A549 (cell line): ENCODE results near the gene RHOT2. TPM values are rescaled to one million over a fixed set of nuclear protein-coding genes. Genes with fewer than 3 reads are reported as not detected.

ENCODE experiments used
- ATAC-seq, 2 experiments: fragments of 200-7000 bp in 1 of 2; fragments of >200 bp in 1 of 2; cut with Nextera tagmentation in 1 of 2; cut with Tn5 transposase in 1 of 2; 3 replicates each; pipeline versions ENCODE4 v1.8.0 to v1.9.1; 2018 to 2020; ENCODE audit warnings: mild to moderate bottlenecking in 1 of 2, moderate library complexity in 1 of 2
- CTCF ChIA-PET: fragments of 300-600 bp; sonication (Branson Sonifier 250); formaldehyde crosslinking; extraction: SDS; loops from one replicate; lab custom pipeline; 2021; ENCODE audit warnings: antibody characterized with exemption, inconsistent platforms; lab: Yijun Ruan, JAX
- POLR2A ChIA-PET: fragments of 350-600 bp; formaldehyde crosslinking; extraction: SDS; loops from one replicate; lab custom pipeline; 2021; ENCODE audit warnings: antibody characterized with exemption, inconsistent platforms; lab: Yijun Ruan, JAX
- DNase-seq, 2 experiments: peaks; one replicate each; pipeline versions ENCODE4 v3.0.0 to v3.0.0-alpha.2; 2011 to 2016; ENCODE audit warnings: low read depth in 1 of 2, low spot score in 1 of 2
- FAIRE-seq: peaks from 2 replicates; lab custom pipeline; 2011; peaks lifted over from hg19 to GRCh38; lab: Jason Lieb, UNC
- H3K27ac ChIP-seq, 2 experiments: fragments of >200 bp; sonication (Bioruptor Twin); formaldehyde crosslinking; 3 replicates each; pipeline ENCODE4 v1.5.1; 2016 to 2017
- H3K4me1 ChIP-seq: fragments of >200 bp; sonication (Bioruptor Twin); formaldehyde crosslinking; 3 replicates; pipeline ENCODE4 v1.6.1; 2016
- H3K4me2 ChIP-seq: fragments of >200 bp; sonication (Bioruptor Twin); formaldehyde crosslinking; 3 replicates; pipeline ENCODE4 v1.6.1; 2016
- H3K4me3 ChIP-seq: fragments of >200 bp; sonication (Bioruptor Twin); formaldehyde crosslinking; 3 replicates; pipeline ENCODE4 v1.5.1; 2016
- H3K9me3 ChIP-seq: fragments of >200 bp; sonication (Bioruptor Twin); formaldehyde crosslinking; 3 replicates; pipeline ENCODE4 v1.6.1; 2016
- BHLHE40 ChIP-seq: IDR thresholded peaks from 2 replicates; pipeline ENCODE4 v1.6.1; 2012; ENCODE audit warnings: low read depth, low read length, inconsistent platforms
- CBX8 ChIP-seq: fragments of 200-600 bp; sonication (generic); IDR thresholded peaks from 2 replicates; pipeline ENCODE4 v1.6.1; 2016
- EHF ChIP-seq: fragments of 250-450 bp; sonication (Bioruptor Pico); IDR thresholded peaks from 2 replicates; pipeline ENCODE4 v1.5.0; 2020; ENCODE audit warnings: mild to moderate bottlenecking
- EP300 ChIP-seq, 2 experiments: fragments of >200 bp; sonication (Bioruptor Twin); formaldehyde crosslinking; IDR thresholded peaks; 2 replicates in 1 of 2; 3 replicates in 1 of 2; pipeline ENCODE4 v1.6.1; 2016 to 2017
- JUN ChIP-seq, 2 experiments: fragments of >200 bp; sonication (Bioruptor Twin); formaldehyde crosslinking; IDR thresholded peaks; 2 replicates in 1 of 2; 3 replicates in 1 of 2; pipeline ENCODE4 v1.6.1; 2016 to 2017
- KDM1A ChIP-seq: fragments of 200-600 bp; sonication (generic); IDR thresholded peaks from 2 replicates; pipeline ENCODE4 v1.6.1; 2016; ENCODE audit warnings: low read depth, mild to moderate bottlenecking
- MAFK ChIP-seq: fragments of 450-650 bp; IDR thresholded peaks from 2 replicates; pipeline ENCODE4 v1.6.1; 2014; ENCODE audit not compliant: partially characterized antibody
- MYC ChIP-seq: IDR thresholded peaks from 2 replicates; pipeline ENCODE4 v1.6.1; 2012; ENCODE audit warnings: mild to moderate bottlenecking, inconsistent platforms, low read length, improper control_type of control experiment, borderline replicate concordance
- POLR2AphosphoS2 ChIP-seq: conservative IDR thresholded peaks from 2 replicates; pipeline ENCODE4 v1.6.1; 2012; ENCODE audit warnings: low read length, improper control_type of control experiment, inconsistent platforms
- RAD21 ChIP-seq, 2 experiments: fragments of >200 bp in 1 of 2; sonication (Bioruptor Twin) in 1 of 2; formaldehyde crosslinking in 1 of 2; IDR thresholded peaks in 1 of 2; conservative IDR thresholded peaks in 1 of 2; 2 replicates in 1 of 2; 3 replicates in 1 of 2; pipeline ENCODE4 v1.6.1; 2012 to 2018; ENCODE audit warnings: inconsistent platforms in 1 of 2
- RARB ChIP-seq: fragments of 250-450 bp; sonication (Bioruptor Pico); IDR thresholded peaks from 2 replicates; pipeline ENCODE4 v1.8.0; 2021; ENCODE audit warnings: mild to moderate bottlenecking, moderate library complexity
- RCOR1 ChIP-seq: fragments of 150-350 bp; IDR thresholded peaks from 2 replicates; pipeline ENCODE4 v1.6.1; 2014; ENCODE audit warnings: antibody characterized with exemption, low read length, low read depth
- SMC3 ChIP-seq: fragments of >200 bp; sonication (Bioruptor Twin); formaldehyde crosslinking; IDR thresholded peaks from 3 replicates; pipeline ENCODE4 v1.6.1; 2018; ENCODE audit warnings: inconsistent platforms
- TP53 ChIP-seq: fragments of 250-450 bp; sonication (Bioruptor Pico); IDR thresholded peaks from 2 replicates; pipeline ENCODE4 v1.5.0; 2021; ENCODE audit warnings: mild to moderate bottlenecking, moderate library complexity
- ZC3H11A ChIP-seq: fragments of 450-650 bp; IDR thresholded peaks from 2 replicates; pipeline ENCODE4 v1.6.1; 2014; ENCODE audit warnings: antibody characterized with exemption, mild to moderate bottlenecking
- ZSCAN20 ChIP-seq: fragments of 250-450 bp; sonication (Bioruptor Pico); IDR thresholded peaks from 2 replicates; pipeline ENCODE4 v1.8.0; 2022; ENCODE audit warnings: mild to moderate bottlenecking, moderate library complexity
- WGBS: methylation state at CpG from one replicate; pipeline ENCODE4 v1.1.6; 2017; ENCODE audit errors: missing lambda C conversion rate; 5-methylcytosine and 5-hydroxymethylcytosine counted together
- polyA plus RNA-seq, 4 experiments: library from polyadenylated mRNA; depleted of rRNA in 3 of 4; stranded (reverse); fragments of >200 nt; fragmentation: RNase III in 1 of 4; extraction: RNeasy Plus Mini Kit Qiagen cat#74134 plus additional on column Dnase treatment in 1 of 4; gene quantifications; 2 replicates in 3 of 4; 3 replicates in 1 of 4; pipeline ENCODE4 v1.2.3, GENCODE V29; 2011 to 2017
- TF ChIP-seq, protein P1 (sequence below): fragments of 250-450 bp; sonication (Bioruptor Pico); IDR thresholded peaks from 2 replicates; pipeline ENCODE4 v1.5.0; 2021; ENCODE audit warnings: mild to moderate bottlenecking, moderate library complexity, borderline replicate concordance
- TF ChIP-seq, protein P2 (sequence below): fragments of >200 bp; sonication (Bioruptor Twin); formaldehyde crosslinking; IDR thresholded peaks from 3 replicates; pipeline ENCODE4 v1.5.1; 2016
- TF ChIP-seq, protein P3 (sequence below): IDR thresholded peaks from 2 replicates; pipeline ENCODE4 v1.6.1; 2012; ENCODE audit warnings: low read depth, borderline replicate concordance
- TF ChIP-seq, protein P4 (sequence below): IDR thresholded peaks from 2 replicates; pipeline ENCODE4 v1.6.1; 2012
- TF ChIP-seq, protein P5 (sequence below): fragments of 150-350 bp; IDR thresholded peaks from 2 replicates; pipeline ENCODE4 v1.6.1; 2014; ENCODE audit warnings: low read depth, mild to moderate bottlenecking, low read length

The RHOT2 gene
- polyA plus RNA-seq, 2 of the 4 experiments (the other 2 are of a cell fraction): 38.0 to 83.1 TPM

DNA sequence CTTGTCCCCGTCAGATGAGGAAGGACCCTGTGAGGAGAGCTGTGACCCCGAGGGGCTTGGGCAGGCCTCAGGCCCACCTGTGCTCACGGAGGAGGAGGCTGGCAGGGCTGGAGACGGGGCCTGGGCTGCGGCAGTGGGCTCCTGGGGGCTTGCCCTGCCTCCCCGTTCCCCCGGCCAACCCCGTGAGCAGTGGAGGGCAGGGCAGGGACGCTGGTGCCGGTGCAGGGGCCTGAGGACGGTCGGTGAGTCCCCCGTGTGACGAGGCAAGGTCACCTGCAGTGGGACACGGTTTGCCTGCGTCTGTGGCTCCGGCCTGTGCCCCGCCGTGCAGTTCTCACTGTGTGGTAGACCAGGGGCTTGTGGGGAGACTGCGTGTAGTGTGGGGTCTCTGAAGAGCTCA lies 8.3 kb upstream of the RHOT2 start (continued):
- TF ChIP-seq, protein P1, sequence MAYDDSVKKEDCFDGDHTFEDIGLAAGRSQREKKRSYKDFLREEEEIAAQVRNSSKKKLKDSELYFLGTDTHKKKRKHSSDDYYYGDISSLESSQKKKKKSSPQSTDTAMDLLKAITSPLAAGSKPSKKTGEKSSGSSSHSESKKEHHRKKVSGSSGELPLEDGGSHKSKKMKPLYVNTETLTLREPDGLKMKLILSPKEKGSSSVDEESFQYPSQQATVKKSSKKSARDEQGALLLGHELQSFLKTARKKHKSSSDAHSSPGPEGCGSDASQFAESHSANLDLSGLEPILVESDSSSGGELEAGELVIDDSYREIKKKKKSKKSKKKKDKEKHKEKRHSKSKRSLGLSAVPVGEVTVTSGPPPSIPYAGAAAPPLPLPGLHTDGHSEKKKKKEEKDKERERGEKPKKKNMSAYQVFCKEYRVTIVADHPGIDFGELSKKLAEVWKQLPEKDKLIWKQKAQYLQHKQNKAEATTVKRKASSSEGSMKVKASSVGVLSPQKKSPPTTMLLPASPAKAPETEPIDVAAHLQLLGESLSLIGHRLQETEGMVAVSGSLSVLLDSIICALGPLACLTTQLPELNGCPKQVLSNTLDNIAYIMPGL: no peak

DNA sequence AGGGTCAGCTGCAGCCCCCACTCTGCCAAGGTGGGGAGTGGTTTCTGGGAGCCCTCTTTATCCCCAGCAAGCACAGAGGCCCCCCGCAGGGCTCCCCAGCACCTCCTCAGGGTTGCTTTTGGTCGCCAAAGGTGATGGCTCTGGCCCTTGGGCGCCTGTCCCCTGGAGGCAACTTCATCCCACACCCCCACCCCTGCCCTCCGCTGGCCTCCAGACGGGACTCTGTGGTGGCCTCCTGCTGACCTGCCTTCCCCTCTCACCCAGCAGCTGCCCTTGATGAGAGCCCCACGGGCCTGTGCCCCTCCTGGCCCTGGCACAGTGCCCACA lies 7.8 kb upstream of the RHOT2 start:
- peak; percentile 3 to 5; a peak in 5 of 6 replicates for ATAC-seq
- WGBS: 52% methylated on average over 5 of the region's 6 CpGs
- POLR2A ChIA-PET: interaction anchor here (1.0 to 1.4 kb wide), 2 partner anchors 15 to 31 kb away, joined by 3 read pairs; partner anchors contain the start of gene RHBDL1
- Histone ChIP-seq H3K27ac (peak overlapping the region in 1 of 2 experiments; percentile 79; a peak in 3 of 6 replicates), H3K9me3 (no peaks in the 10 kb centered on the region)
- CTCF ChIA-PET: interaction anchor here (0.5 to 13.5 kb wide), 23 partner anchors 10 to 657 kb away, joined by 3 to 105 read pairs (median 7); partner anchors contain the start of genes MCRIP2, METTL26, RHBDL1 and WDR90
- FAIRE-seq: no peak
- no peak for TF ChIP-seq MAFK
- TF ChIP-seq POLR2AphosphoS2: no peak
- TF ChIP-seq, protein P2, sequence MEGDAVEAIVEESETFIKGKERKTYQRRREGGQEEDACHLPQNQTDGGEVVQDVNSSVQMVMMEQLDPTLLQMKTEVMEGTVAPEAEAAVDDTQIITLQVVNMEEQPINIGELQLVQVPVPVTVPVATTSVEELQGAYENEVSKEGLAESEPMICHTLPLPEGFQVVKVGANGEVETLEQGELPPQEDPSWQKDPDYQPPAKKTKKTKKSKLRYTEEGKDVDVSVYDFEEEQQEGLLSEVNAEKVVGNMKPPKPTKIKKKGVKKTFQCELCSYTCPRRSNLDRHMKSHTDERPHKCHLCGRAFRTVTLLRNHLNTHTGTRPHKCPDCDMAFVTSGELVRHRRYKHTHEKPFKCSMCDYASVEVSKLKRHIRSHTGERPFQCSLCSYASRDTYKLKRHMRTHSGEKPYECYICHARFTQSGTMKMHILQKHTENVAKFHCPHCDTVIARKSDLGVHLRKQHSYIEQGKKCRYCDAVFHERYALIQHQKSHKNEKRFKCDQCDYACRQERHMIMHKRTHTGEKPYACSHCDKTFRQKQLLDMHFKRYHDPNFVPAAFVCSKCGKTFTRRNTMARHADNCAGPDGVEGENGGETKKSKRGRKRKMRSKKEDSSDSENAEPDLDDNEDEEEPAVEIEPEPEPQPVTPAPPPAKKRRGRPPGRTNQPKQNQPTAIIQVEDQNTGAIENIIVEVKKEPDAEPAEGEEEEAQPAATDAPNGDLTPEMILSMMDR: no peak
- TF ChIP-seq, protein P3, sequence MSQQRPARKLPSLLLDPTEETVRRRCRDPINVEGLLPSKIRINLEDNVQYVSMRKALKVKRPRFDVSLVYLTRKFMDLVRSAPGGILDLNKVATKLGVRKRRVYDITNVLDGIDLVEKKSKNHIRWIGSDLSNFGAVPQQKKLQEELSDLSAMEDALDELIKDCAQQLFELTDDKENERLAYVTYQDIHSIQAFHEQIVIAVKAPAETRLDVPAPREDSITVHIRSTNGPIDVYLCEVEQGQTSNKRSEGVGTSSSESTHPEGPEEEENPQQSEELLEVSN: no peak
- no peak for TF ChIP-seq ZC3H11A
- no peak for TF ChIP-seq MYC
- no peak for TF ChIP-seq RAD21 (conservative IDR thresholded peaks at IDR 0.05 in 1 of 2, IDR thresholded peaks at IDR 0.05 in 1 of 2)
- no peak for TF ChIP-seq KDM1A
- TF ChIP-seq TP53: no peak
- TF ChIP-seq EP300 (IDR thresholded peaks at IDR 0.05): no peak
- no peak for TF ChIP-seq EHF (CRISPR knock-in tag)
- no peak for TF ChIP-seq ZSCAN20
- no peak for TF ChIP-seq CBX8
- TF ChIP-seq BHLHE40: no peak
- TF ChIP-seq, all 56 proteins: peak for 0
- DNase-seq: no peak
- Histone ChIP-seq H3K4me2 (peak overlapping the region; percentile 65), H3K4me1 (peaks cover 14% of the 10 kb centered on the region), H3K4me3 (no peak overlapping the region)

DNA sequence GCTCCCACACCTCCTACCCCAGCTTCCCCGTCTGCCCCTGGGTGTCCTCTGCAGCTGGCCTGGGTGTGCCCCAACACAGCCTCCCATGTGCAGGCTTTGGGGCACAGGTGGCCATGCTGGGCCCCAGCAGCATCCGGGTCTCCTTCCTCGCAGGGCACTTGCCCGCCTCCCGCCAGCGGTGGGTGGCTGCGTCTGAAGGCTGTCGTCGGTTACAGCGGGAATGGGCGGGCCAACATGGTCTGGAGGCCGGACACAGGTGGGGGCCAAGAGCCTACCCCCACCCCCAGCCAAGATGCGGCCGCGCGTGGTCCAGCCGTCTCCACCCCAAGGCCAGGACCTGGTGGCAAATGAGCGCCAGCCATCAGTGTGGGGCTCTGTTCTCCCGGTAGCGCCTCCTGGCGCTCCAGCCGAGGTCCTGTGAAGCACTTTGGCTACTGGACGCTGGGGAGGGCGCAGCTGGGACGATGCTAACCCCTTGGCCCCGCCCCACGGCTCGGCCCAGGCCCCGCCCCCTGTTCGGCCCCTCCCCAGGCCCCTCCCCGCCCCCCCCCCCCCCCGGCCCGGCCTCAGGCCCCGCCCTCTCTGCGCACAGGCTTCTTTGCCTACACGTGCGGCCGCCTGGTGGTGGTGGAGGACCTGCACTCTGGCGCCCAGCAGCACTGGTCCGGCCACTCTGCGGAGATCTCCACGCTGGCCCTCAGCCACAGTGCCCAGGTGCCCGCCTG lies 7.3 kb upstream of the RHOT2 start:
- WGBS: 32% methylated on average over 20 of the region's 43 CpGs
- TF ChIP-seq BHLHE40: peak; percentile 63
- TF ChIP-seq RARB (CRISPR knock-in tag): no peak
- TF ChIP-seq SMC3: peak; percentile 72
- no peak for TF ChIP-seq RCOR1
- TF ChIP-seq, protein P2: peak; percentile 48
- TF ChIP-seq, protein P4, sequence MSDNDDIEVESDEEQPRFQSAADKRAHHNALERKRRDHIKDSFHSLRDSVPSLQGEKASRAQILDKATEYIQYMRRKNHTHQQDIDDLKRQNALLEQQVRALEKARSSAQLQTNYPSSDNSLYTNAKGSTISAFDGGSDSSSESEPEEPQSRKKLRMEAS: peak; percentile 80
- TF ChIP-seq, protein P5, sequence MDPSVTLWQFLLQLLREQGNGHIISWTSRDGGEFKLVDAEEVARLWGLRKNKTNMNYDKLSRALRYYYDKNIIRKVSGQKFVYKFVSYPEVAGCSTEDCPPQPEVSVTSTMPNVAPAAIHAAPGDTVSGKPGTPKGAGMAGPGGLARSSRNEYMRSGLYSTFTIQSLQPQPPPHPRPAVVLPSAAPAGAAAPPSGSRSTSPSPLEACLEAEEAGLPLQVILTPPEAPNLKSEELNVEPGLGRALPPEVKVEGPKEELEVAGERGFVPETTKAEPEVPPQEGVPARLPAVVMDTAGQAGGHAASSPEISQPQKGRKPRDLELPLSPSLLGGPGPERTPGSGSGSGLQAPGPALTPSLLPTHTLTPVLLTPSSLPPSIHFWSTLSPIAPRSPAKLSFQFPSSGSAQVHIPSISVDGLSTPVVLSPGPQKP: no peak
- peak in 1 of 2 experiments; percentile 51; a peak in 2 of 5 replicates for TF ChIP-seq JUN (IDR thresholded peaks at IDR 0.05)
- peak; percentile 40 to 54; a peak in 4 of 5 replicates for TF ChIP-seq RAD21 (conservative IDR thresholded peaks at IDR 0.05 in 1 of 2, IDR thresholded peaks at IDR 0.05 in 1 of 2)
- TF ChIP-seq, all 56 proteins: peak for 6
- H3K4me2 ChIP-seq: peak overlapping the region; percentile 70
- peak overlapping the region; percentile 71 to 87; a peak in 5 of 6 replicates for H3K27ac ChIP-seq
- H3K9me3 ChIP-seq: no peaks in the 10 kb centered on the region
- H3K4me3 ChIP-seq: no peak overlapping the region
- CTCF ChIA-PET: interaction anchor here (0.5 to 13.5 kb wide), 29 partner anchors 9 to 657 kb away, joined by 3 to 105 read pairs (median 6); partner anchors contain the start of genes MCRIP2, METTL26, RHBDL1 and WDR90
- peaks cover 14% of the 10 kb centered on the region for H3K4me1 ChIP-seq
- DNase-seq: peak; percentile 70 to 94
- ATAC-seq: peak; percentile 78 to 90
- no peak for FAIRE-seq
- POLR2A ChIA-PET: interaction anchor here (1.0 to 1.4 kb wide), 2 partner anchors 15 to 31 kb away, joined by 3 read pairs; partner anchors contain the start of gene RHBDL1
